NCI-H146 (cell line): ENCODE data around the gene CFTR.

ENCODE experiments used
- DNase-seq: peaks from one replicate; lab custom pipeline; 2025; lab: John Stamatoyannopoulos, UW

The CFTR gene

DNA sequence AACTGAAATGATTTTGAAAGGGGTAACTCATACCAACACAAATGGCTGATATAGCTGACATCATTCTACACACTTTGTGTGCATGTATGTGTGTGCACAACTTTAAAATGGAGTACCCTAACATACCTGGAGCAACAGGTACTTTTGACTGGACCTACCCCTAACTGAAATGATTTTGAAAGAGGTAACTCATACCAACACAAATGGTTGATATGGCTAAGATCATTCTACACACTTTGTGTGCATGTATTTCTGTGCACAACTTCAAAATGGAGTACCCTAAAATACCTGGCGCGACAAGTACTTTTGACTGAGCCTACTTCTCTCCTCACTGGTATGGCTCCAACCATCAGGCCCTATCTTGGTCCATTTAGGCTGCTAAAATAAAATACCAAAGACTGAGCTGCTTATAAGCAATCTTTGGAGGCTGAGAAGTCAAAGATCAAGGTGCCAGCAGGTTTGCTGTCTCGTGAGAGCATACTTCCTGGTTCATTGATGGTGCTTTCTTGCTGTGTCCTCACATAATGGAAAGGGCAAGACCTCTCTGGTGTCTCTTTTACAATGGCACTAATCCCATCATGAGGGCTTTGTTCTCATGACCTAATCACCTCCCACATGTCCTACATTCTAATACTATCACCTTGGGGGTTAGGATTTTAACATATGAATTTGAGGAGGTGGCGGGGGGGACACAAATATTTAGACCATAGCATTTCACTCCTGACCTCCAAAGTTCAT is 173.3 kb downstream of the CFTR start:
- DNase-seq, result no peak

DNA sequence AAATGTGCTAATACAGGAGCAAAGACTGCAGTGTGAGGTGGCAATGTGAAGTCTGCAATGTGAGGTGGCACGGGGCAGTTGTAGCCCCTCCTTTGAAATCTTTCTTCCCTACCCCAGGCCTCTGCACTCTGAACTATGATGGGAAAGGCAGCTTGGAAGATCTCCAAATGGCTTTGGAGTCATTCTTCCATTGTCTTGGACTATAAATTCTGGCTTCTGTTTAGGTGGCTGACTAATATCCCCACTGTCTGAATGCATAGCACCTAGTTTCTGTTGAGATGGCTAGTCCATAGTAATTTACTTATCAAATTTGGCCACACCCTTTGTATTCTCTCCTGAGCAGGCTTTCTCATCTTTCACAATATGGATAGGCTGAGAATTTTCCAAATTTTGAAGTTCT is 175.0 kb downstream of the CFTR start:
- DNase-seq, result no peak

DNA sequence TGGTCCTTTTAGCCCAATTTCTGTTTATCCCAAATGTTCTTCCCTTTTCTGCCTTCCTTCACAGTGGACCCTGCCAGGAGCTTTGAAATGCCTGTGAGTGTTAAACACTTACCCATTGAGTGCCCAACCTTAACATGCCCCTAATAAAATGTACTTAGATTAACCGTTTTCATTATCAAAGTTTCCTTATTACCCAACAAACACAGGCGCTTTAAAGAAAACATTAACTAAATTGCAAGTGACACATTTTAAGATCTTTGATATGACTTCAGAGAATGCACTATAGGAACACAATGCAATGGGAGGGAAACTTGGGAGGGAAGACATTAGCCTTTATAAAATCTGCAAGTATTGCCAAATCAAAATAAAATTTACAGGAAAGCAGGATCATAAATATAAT is 177.0 kb downstream of the CFTR start:
- no peak for DNase-seq

DNA sequence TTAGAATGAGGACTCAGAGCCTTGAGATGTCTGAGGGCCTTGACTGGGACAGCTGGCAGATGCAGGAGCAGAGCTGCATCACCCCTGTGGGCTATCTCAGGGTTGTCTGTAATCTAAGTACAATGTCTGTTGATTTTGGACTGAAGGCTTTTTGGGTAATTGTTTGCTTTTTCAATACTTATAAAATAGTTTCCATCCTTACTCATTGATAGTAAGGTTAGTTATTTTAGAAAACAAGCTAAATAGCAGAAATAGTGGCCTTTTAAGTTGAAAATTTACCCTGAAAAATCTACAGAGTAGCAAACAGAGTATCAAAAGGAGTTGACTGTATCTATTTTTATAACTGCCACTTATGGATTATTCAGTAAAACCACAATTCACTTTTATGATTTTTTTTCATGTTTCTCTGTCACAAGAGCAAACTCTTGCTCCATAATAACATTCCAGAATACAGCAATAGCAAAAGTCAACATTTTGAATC is 179.7 kb downstream of the CFTR start:
- DNase-seq, result no peak

DNA sequence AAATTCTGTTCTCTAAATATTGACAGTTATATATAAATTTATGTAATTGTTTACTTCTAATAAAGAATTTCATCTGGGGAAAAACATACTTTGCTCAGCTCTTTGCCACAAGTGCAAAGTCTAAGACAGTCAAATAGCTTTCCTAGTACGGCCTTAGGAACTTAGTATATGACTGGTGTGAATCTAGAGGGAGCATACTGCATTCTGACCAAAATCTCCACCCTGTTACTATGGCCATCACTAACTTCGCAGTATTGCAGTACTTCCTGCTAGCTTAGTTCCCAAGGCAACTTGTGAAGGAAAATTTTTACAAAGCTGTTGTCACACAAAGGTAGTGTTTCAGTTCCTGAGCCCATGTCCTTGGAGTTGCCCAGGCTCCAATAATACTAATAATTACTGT is 181.5 kb downstream of the CFTR start:
- no peak for DNase-seq

DNA sequence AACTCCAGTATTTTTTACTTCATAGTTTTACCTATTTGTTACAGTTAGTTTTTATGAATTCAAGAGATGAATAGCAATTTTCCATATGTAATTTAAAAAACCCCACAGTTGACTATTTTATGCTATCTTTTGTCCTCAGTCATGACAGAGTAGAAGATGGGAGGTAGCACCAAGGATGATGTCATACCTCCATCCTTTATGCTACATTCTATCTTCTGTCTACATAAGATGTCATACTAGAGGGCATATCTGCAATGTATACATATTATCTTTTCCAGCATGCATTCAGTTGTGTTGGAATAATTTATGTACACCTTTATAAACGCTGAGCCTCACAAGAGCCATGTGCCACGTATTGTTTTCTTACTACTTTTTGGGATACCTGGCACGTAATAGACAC is 184.2 kb downstream of the CFTR start:
- no peak for DNase-seq

DNA sequence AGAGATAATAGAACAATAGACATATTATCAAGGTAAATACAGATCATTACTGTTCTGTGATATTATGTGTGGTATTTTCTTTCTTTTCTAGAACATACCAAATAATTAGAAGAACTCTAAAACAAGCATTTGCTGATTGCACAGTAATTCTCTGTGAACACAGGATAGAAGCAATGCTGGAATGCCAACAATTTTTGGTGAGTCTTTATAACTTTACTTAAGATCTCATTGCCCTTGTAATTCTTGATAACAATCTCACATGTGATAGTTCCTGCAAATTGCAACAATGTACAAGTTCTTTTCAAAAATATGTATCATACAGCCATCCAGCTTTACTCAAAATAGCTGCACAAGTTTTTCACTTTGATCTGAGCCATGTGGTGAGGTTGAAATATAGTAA is 185.5 kb downstream of the CFTR start:
- DNase-seq, result no peak

DNA sequence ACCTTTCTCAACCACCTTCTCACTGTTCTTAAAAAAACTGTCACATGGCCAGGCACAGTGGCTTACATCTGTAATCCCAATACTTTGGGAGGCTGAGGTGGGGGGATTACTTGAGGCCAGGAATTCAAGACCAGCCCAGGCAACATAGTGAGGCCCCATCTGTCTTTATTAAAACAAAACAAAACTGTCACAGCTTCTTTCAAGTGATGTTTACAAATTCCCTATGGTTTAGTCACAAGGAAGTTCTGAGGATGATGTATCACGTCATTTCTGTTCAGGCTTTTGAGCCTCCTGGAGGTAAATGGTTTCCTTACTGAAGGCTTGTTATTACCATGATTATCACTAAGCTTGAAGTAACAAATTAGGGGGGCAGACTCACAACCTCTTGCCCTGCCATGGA is 186.2 kb downstream of the CFTR start:
- no peak for DNase-seq

DNA sequence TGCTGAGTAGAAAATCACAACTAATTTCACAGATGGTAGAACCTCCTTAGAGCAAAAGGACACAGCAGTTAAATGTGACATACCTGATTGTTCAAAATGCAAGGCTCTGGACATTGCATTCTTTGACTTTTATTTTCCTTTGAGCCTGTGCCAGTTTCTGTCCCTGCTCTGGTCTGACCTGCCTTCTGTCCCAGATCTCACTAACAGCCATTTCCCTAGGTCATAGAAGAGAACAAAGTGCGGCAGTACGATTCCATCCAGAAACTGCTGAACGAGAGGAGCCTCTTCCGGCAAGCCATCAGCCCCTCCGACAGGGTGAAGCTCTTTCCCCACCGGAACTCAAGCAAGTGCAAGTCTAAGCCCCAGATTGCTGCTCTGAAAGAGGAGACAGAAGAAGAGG is 186.9 kb downstream of the CFTR start:
- DNase-seq, result no peak

DNA sequence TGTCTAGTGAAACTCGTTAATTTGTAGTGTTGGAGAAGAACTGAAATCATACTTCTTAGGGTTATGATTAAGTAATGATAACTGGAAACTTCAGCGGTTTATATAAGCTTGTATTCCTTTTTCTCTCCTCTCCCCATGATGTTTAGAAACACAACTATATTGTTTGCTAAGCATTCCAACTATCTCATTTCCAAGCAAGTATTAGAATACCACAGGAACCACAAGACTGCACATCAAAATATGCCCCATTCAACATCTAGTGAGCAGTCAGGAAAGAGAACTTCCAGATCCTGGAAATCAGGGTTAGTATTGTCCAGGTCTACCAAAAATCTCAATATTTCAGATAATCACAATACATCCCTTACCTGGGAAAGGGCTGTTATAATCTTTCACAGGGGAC is 187.6 kb downstream of the CFTR start:
- DNase-seq, result no peak

DNA sequence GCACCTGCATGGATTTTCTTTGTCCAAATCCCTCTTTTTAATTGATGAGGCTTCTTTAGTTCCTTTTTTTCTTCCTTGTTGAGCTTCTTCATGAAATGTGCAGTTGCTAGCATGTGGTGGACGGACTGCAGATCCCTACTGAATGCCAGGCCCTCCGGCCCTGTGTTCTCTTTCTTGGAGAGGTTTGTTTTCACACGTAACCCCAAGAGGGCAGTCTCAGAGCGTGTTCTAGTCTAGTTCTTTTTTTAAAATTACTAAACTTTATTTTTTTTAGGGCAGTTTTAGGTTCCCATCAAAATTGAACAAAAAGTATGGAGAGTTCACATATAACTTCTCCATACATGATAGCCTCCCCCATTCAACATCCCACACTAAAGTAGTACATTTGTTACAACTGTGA is 190.0 kb downstream of the CFTR start:
- DNase-seq, result no peak

DNA sequence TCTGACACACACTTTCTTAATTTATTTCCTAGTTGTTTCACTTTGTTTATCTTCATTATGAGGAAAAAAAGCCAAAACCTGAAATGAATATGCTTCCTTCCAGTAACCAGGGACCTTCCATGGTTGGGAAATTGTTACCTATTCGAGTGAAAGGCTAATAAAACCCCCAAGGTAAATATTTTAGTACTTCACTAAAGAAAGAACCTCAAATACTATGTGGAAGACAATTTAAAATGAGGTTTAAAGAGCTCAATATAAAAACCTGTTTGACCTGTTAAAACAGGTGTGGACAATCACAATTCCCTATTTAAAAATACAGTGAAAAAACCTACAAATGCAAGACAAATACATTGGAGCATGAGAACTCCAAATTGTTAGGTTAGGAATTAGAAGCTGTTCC is 192.6 kb downstream of the CFTR start:
- no peak for DNase-seq

DNA sequence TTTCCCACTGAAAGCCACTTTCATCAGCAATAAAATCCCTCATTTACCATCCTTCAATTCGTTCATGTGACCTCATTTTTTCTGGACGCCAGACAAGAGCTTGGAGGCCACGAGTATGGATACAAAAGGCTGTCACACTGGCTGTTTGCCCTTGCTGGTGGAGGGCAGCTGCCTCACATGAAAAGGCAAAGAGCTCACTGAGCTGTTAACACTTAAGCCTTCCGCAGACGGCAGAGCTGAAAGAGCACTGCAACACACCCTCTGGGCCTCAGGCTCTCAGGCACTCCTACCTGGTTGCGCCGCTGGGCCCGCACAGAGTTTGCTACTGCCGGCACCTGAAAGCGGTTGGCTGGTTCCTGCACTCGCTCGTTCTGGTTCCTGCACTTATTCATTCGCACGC is 193.5 kb downstream of the CFTR start:
- DNase-seq, result no peak

DNA sequence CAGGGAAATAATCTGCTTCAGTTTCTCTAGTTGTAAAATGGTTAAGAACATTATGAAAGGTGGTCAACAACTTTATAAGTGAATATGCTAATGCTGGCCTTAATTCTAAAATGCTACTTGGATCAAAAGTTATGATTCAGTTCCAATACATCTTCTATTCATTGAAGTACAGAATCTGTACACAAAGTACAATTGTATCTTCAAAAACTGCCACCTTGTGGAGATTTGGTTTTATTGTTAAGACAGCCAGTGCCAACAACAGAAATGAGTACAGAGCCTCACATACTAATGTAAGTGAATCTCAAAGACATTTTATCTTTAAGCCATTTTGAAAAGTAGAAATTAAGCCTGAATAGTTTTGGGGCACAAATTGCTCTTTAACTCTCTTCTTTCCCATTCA is 194.0 kb downstream of the CFTR start:
- DNase-seq, result peak; percentile 1

DNA sequence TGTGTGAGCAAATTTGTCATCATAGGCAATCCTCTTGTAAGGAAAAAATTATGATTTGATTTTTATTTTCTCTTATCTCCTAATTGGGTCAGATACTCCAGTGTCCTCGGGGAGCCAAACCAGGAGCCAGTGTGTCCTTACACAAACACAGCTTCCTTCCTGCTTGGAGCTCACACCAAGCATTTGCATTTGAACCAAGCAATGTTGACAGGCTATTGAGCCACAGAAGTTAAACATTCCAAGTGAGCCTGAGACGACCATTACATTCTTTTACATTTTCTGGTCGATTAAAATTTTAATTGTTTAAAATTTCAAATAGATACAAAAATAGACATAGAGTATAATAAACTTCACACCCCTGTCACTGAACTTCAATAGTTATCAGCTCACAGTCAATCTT is 194.8 kb downstream of the CFTR start:
- no peak for DNase-seq

DNA sequence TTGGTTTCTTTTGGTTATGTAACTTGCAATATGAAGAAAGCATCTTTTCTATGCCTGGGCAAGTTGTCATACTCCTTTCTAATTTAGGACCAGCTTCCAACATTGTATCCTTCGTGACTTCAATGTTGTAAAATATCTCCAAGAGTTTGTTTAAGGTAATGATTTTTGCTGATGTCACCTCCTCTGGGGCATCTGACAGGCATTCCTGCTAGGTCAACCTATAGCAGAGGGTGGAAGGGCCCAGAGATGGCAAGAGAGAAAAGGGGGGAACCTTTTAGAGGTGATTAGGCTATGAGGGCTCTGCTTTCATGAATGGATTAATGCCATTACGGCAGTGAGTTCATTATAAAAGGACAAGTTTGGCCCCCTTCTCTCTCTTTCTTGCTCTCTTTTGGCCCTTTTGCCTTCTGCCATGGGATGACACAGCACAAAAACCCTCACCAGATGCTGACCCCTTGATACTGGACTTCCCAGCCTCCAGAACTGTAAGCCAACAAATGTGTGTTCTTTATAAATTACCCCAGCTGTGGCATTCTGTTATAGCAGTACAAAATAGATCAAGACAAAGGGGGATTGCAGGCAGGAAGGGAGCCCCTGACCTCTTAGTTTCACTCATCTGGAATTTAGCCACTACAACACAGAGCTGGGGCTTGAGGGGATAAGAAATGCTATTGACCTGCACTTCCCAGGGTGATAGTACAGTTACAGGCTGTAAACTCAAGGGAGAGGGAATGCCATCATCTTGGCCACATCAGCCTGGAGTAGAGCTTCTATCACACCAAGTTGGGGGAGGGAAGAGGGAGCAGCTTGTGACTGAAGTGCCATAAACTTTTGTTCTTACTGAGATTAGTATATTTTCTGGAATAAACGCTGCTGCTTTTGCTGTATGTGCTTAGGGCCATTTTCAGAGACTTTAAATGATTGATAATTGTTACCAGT is 195.9 kb downstream of the CFTR start:
- no peak for DNase-seq

DNA sequence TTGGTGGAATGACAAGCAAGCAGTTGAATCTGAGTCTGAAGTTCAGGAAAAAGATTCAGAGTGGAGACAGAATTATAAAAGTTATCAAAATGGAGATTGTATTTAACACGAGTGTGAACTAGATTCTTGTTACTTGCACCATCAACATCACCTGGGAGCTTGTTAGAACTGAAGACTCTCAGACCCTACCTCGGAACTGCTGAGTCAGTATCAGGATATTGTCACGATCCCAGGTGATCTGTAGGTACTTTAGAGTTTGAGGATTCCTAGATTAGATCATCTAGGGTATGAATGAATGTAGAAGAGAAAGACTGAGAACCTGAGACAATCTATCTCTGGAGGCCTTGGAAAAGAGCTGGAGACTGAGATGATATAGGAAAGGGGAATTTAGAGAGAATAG is 199.3 kb downstream of the CFTR start:
- no peak for DNase-seq

DNA sequence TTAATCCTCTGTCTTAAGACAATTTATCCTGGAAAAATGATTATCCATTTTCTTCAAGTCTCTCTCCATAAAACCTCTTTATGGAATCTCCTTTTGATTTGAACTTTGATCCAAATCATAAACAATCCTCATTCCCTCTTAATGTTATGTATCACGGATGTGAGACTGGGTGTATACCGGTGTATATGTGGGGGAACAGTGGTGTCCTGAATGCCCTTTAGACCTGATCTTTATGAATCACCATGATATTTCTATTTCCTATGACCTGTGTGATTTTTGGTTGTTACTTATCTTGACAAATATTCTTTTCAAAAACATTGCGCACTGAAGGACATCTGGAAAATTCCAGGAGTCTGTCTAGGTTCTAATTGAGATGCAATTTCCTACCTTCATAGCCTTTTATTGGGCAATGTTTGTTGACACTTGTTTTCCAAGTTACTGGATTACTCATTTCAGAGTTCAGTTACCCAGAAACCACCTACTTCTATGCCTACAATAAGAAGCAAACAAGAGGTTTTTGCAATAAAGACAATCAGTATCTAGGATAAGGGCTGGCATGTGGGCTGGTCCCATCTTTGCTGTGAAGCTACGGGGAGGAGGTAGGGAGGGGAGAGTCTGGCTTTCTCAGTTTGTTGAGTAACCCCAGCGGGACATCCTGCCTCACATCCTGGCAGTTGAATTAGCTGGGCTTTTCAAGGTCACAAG is 203.0 kb downstream of the CFTR start:
- DNase-seq, result no peak

DNA sequence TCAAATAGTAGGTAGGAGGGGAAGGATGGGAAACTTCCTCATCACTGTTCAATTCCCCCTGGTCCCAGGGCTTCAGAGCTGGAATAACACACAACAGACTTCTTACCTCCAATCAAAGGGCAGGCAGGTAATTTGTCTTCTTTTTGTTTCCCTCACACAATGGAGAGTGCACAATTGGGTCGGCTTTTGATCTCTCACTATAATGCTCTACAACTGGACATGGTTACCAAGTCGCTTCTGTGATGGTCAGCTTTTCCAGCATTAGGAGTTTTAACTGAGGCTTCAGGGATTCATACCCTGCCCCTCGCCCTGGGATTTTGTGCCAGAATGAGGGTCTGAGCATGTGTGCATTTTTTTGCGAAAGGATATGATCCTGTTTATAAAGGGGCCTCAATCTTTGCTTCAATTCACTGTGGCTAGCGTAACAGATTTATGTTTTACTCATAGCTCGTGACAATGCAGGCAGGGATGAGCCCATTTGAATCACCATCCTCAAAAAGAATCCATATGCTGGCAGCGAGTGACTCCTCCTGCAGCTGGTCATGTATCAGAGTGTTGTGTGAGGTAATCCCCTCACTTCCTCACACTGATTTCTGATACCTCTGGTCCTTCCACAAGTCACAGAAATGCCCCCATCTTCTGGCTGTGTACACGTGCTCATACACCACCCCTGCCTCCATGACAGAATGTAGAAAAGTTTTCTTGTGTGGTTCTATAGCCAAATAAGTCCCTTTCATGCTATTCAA is 203.8 kb downstream of the CFTR start:
- no peak for DNase-seq

DNA sequence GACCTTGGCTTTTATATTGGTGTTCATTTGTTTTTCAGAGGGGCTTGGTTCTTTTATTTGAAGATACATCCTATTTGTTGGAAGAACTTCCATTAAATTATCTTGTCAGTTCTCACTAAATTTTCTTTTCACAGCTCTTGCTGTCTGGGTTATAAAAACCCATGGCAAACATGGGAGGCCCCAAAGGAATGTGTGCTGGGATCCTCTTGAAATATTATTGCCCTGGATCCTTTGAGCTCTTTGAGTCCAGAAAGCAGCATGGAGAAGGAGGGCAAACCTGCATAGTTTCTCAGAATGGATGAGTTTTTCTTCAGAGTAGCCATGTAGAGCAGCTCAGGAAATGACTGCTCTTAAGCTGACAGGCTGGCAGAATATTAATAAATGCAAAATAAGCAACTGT is 206.0 kb downstream of the CFTR start:
- DNase-seq, result no peak

DNA sequence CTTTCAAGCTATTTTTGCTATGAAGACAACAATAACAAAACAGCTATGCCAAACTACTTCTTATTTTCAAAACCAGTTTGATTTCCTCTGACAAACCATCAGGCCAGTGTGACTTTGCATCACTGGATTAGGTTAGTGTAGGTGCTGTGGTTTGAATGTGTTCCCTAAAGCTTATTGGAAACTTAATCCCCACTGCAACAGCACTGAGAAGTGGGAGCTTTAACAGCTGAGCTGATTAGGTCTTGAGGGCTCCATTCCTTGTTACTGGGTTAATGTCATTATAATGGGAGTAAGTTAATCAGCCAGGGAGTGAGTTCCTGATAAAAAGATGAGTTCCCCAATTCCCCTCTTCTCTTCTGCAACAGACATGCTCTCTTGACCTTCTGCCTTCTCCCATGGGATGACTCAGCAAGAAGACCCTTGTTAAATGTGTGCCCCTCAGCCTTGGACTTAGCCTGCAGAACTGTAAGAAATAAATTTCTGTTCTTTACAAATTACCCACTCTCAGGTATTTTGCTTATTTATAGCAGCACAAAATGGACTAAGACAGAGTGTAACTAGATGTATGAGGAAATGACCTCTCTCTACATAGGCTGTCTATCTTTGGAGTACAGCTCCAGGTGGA is 206.6 kb downstream of the CFTR start:
- DNase-seq, result no peak

DNA sequence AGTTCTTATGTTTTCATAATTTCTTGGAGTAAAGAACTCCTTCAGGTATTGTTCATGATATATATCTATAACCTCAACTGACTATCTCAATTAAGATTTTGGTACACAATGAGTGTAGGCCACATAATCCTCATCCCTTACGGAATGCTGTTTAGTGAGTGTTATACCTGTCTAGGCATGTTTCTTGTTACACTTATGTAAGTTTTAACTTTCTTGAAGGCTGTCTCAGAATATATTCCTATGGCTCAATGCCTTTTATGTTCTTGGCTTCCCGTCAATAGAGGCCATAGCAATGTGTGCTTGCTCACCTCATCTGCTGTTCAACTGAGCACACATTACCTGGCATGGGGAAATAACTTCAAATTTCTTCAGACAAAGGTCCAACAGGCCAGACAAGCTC is 208.3 kb downstream of the CFTR start:
- DNase-seq, result no peak
